Gastrocnemius medialis (tissue), 4 donors: ENCODE data around the gene LPIN1.

Experiments used
- CTCF ChIP-seq, 5 experiments: fragments of 450-650 bp in 3 of 5; fragments of 200-600 bp in 2 of 5; sonication (generic) in 2 of 5; IDR thresholded peaks in 4 of 5; conservative IDR thresholded peaks in 1 of 5; 1 replicate in 4 of 5; 2 replicates in 1 of 5; pipeline ENCODE4 v1.5.1; 2016 to 2019; ENCODE audit warnings: antibody characterized with exemption in 5 of 5, mild to moderate bottlenecking in 3 of 5, moderate library complexity in 3 of 5
- POLR2A ChIP-seq, 2 donors: fragments of 450-650 bp; IDR thresholded peaks; one replicate each; pipeline ENCODE4 v1.6.1; 2017; ENCODE audit warnings: antibody characterized with exemption in 2 of 2, mild to moderate bottlenecking in 2 of 2, moderate library complexity in 2 of 2

GRCh38 chr2:11796190-11797171 is 50.0 kb downstream of the LPIN1 start:
- TF ChIP-seq CTCF (IDR thresholded peaks at IDR 0.05 in 4 of 5, conservative IDR thresholded peaks at IDR 0.05 in 1 of 5) (no peak), POLR2A (IDR thresholded peaks at IDR 0.05) (no peak)
